VCaP (cell line): Measurements from ENCODE around the gene TLCD2.
A peak's percentile ranks its signal among the peaks of the same experiment; 100 is the strongest.

ENCODE experiments used
- H3K27ac ChIP-seq: fragments of 450-650 bp; 2 replicates; pipeline ENCODE4 v1.5.1; 2017
- TF ChIP-seq, protein P1 (sequence below): fragments of 450-650 bp; conservative IDR thresholded peaks from 2 replicates; pipeline ENCODE4 v1.5.1; 2017; ENCODE audit warnings: mild to moderate bottlenecking, moderate library complexity

TLCD2 gene

DNA sequence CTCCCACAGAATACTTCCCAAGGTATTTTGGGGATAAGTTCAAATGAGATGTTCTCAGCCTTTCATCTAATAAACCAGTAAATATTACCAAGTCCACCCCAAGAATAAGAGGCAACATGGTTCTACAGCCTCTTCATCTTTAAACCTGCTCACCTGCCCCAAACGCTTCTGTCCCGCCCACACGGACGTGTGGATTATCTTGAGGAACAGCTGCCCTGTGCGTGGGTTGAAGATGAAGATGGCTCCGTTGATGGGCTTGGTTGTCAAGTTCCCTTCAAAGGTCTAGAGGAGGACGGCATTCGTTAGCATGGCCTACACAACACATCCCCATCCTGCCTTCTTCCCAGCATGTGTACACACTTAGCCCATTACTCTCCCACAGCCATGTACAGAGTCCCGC is 52.1 kb downstream of the TLCD2 start:
- TF ChIP-seq, protein P1, sequence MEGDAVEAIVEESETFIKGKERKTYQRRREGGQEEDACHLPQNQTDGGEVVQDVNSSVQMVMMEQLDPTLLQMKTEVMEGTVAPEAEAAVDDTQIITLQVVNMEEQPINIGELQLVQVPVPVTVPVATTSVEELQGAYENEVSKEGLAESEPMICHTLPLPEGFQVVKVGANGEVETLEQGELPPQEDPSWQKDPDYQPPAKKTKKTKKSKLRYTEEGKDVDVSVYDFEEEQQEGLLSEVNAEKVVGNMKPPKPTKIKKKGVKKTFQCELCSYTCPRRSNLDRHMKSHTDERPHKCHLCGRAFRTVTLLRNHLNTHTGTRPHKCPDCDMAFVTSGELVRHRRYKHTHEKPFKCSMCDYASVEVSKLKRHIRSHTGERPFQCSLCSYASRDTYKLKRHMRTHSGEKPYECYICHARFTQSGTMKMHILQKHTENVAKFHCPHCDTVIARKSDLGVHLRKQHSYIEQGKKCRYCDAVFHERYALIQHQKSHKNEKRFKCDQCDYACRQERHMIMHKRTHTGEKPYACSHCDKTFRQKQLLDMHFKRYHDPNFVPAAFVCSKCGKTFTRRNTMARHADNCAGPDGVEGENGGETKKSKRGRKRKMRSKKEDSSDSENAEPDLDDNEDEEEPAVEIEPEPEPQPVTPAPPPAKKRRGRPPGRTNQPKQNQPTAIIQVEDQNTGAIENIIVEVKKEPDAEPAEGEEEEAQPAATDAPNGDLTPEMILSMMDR, result no peak
- no peak overlapping the region for H3K27ac ChIP-seq

DNA sequence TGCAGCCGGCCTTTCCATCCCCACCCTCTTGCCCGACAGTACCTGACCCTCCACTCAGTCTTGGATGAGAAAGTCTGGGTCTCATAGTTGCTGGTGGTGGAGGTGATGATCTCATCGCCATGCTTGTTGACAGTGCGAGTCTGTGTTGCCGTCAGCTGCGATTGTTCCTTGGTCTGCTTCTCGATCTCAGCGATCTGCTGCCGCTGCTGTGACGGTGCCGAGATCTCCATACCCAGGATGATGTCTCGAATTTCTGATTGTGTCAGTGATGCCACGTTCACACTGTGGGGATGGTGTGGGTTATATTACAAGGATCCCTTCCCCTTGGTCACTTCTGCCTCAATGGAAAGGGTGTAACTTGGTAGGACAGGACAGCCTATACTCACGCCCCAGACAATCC is 56.4 kb downstream of the TLCD2 start:
- peak overlapping the region; percentile 90 for H3K27ac ChIP-seq

DNA sequence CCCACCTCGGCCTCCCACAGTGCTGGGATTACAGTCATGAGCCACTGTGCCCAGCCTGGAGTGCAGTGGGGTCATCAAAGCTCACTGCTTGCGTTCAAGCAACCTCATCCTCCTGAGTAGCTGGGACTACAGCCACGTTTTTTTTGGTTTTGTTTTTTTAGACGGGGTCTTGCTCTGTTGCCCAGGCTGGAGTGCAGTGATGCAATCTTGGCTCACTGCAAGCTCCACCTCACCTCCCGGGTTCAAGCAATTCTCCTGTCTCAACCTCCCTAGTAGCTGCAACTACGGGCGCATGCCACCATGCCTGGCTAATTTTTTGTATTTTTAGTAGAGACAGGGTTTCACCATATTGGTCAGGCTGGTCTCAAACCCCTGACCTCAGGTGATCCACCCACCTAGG is 57.4 kb downstream of the TLCD2 start:
- peak overlapping the region; percentile 90 for H3K27ac ChIP-seq

More for the DNA sequence above, 56.4 kb downstream of the TLCD2 start:
- TF ChIP-seq, protein P1, result no peak
